Panc1 (cell line): ENCODE data around the gene DEPDC5. TPM values are rescaled to one million over a fixed set of nuclear protein-coding genes. Genes with fewer than 3 reads are reported as not detected.

Experiments
- ATAC-seq: fragments of 200-7000 bp; cut with Tn5 transposase; 2 replicates; pipeline ENCODE4 v1.9.1; 2020; ENCODE audit warnings: mild to moderate bottlenecking, moderate library complexity
- BruUV-seq: library from RNA; stranded (reverse); fragments of 400-500 nt; replicated peaks from 2 replicates; lab custom pipeline; 2021; lab: Mats Ljungman, UMichigan
- CTCF ChIA-PET: fragments of 300-600 bp; sonication (Branson Sonifier 250); formaldehyde crosslinking; loops from one replicate; lab custom pipeline; 2022; ENCODE audit warnings: antibody characterized with exemption; lab: Charles Lee
- POLR2A ChIA-PET: fragments of 300-600 bp; sonication (Branson Sonifier 250); formaldehyde crosslinking; loops from one replicate; lab custom pipeline; 2022; ENCODE audit warnings: antibody characterized with exemption; lab: Charles Lee
- DNase-seq: peaks from one replicate; pipeline ENCODE4 v3.0.0-alpha.2; 2010; ENCODE audit warnings: low read depth, low spot score
- H3K27ac ChIP-seq: 2 replicates; pipeline ENCODE4 v1.5.1; 2011; ENCODE audit warnings: mild to moderate bottlenecking, low read length, inconsistent platforms
- H3K27me3 ChIP-seq: fragments of 200-500 bp; sonication (Bioruptor generic); 2 replicates; pipeline ENCODE4 v1.6.0; 2014; ENCODE audit warnings: low read length, inconsistent platforms; ENCODE audit not compliant: control insufficient read depth, insufficient read depth
- H3K36me3 ChIP-seq: fragments of 200-500 bp; sonication (Bioruptor generic); 2 replicates; pipeline ENCODE4 v1.5.1; 2014; ENCODE audit warnings: inconsistent platforms, mild to moderate bottlenecking, low read length, moderate library complexity; ENCODE audit not compliant: control insufficient read depth, insufficient read depth
- H3K4me1 ChIP-seq: 2 replicates; pipeline ENCODE4 v1.5.1; 2011; ENCODE audit warnings: inconsistent platforms, mild to moderate bottlenecking, low read length, moderate library complexity; ENCODE audit not compliant: control insufficient read depth, insufficient read depth
- H3K4me3 ChIP-seq, 2 experiments: 2 replicates each; pipeline ENCODE4 v1.5.1; 2011 to 2012; ENCODE audit warnings: low read depth in 2 of 2, low read length in 2 of 2, mild to moderate bottlenecking in 2 of 2, inconsistent platforms in 1 of 2, moderate library complexity in 1 of 2
- H3K9me3 ChIP-seq: fragments of 200-500 bp; sonication (Bioruptor generic); 2 replicates; pipeline ENCODE4 v1.5.1; 2014; ENCODE audit warnings: low read depth, mild to moderate bottlenecking, inconsistent platforms, low read length, moderate library complexity; ENCODE audit not compliant: control insufficient read depth, insufficient read depth
- POLR2AphosphoS5 ChIP-seq: IDR thresholded peaks from 2 replicates; pipeline ENCODE4 v1.6.1; 2012; ENCODE audit warnings: mild to moderate bottlenecking, low read depth, low read length, moderate library complexity
- SIN3A ChIP-seq: IDR thresholded peaks from 2 replicates; pipeline ENCODE4 v1.6.1; 2012; ENCODE audit warnings: low read depth, mild to moderate bottlenecking, low read length, moderate library complexity, borderline replicate concordance; ENCODE audit not compliant: insufficient read depth
- TCF7L2 ChIP-seq: IDR thresholded peaks from 2 replicates; pipeline ENCODE4 v1.6.1; 2011; ENCODE audit warnings: mild to moderate bottlenecking, low read depth, low read length, inconsistent platforms
- in situ Hi-C: cut with HindIII; loops from 2 replicates; pipeline ENCODE4 v1.10.0; 2016; ENCODE audit warnings: low sequenced_read_pairs, low pct_unique_long_range_greater_than_20kb
- intact Hi-C: fragments of 100-400 bp; cut with micrococcal nuclease; formaldehyde crosslinking; loops from one replicate; pipeline ENCODE4 v1.10.0; 2022; ENCODE audit not compliant: unreplicated experiment
- total RNA-seq: library from RNA; stranded (reverse); gene quantifications from one replicate; pipeline ENCODE4 v1.2.1, GENCODE V29; 2021; ENCODE audit not compliant: unreplicated experiment
- TF ChIP-seq, protein P1 (sequence below), 2 experiments: IDR thresholded peaks; 2 replicates each; pipeline ENCODE4 v1.6.1; 2011 to 2012; ENCODE audit warnings: low read depth in 2 of 2, control low read depth in 1 of 2, low read length in 1 of 2, mild to moderate bottlenecking in 1 of 2, moderate library complexity in 1 of 2; ENCODE audit not compliant: insufficient read depth in 1 of 2
- TF ChIP-seq, protein P2 (sequence below): fragments of 450-650 bp; IDR thresholded peaks from 2 replicates; pipeline ENCODE4 v1.5.1; 2017; ENCODE audit warnings: mild to moderate bottlenecking

Gene DEPDC5
- total RNA-seq, 1 experiment from 2014 or later: 20.2 TPM

DNA sequence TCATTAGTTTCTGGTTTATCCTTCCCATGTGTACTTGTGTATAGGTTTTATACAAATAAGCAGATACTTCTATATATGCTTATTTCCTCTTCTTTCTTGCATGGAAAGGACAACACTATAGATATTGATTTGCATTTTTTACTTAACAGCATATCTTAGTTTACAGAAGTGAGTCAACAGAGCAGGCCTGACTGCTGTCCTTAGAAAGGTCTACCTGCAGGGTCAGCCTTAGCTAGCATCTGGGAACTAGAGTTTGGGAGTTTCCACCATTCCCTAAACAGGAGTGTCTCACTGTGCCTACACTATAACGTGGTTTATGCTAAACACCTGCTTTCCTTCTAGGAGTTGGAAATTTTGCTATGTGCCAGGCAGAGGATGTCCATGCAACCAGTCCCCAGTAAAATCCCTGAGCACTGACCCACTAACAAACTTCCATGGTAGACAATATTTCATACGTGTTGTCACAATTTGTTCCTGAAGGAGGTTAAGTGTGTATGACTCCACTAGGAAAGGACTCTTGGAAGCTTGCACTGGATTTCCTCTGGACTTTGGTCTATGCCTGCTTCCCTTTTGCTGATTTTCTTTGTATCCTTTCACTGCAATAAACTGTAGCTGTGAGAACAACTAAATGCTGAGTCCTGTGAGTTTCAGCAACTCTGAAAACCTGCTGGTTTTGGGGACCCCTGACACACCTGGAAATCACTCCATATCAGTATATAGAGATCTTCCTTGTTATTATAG is 21.6 kb upstream of the DEPDC5 start:
- no peak overlapping the region for H3K4me3 ChIP-seq
- ChIA-PET CTCF (no interaction called here), POLR2A (no interaction called here)
- in situ Hi-C loops: no loop called here
- DNase-seq: no peak
- H3K27me3 ChIP-seq: no peaks in the 10 kb centered on the region
- no TSS peak for BruUV-seq
- ATAC-seq: no peak
- H3K4me1 ChIP-seq: no peaks in the 10 kb centered on the region
- H3K9me3 ChIP-seq: no peaks in the 10 kb centered on the region
- no peak for TF ChIP-seq POLR2AphosphoS5
- TF ChIP-seq, protein P1, sequence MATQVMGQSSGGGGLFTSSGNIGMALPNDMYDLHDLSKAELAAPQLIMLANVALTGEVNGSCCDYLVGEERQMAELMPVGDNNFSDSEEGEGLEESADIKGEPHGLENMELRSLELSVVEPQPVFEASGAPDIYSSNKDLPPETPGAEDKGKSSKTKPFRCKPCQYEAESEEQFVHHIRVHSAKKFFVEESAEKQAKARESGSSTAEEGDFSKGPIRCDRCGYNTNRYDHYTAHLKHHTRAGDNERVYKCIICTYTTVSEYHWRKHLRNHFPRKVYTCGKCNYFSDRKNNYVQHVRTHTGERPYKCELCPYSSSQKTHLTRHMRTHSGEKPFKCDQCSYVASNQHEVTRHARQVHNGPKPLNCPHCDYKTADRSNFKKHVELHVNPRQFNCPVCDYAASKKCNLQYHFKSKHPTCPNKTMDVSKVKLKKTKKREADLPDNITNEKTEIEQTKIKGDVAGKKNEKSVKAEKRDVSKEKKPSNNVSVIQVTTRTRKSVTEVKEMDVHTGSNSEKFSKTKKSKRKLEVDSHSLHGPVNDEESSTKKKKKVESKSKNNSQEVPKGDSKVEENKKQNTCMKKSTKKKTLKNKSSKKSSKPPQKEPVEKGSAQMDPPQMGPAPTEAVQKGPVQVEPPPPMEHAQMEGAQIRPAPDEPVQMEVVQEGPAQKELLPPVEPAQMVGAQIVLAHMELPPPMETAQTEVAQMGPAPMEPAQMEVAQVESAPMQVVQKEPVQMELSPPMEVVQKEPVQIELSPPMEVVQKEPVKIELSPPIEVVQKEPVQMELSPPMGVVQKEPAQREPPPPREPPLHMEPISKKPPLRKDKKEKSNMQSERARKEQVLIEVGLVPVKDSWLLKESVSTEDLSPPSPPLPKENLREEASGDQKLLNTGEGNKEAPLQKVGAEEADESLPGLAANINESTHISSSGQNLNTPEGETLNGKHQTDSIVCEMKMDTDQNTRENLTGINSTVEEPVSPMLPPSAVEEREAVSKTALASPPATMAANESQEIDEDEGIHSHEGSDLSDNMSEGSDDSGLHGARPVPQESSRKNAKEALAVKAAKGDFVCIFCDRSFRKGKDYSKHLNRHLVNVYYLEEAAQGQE (IDR thresholded peaks at IDR 0.05; ENCODE audit: insufficient read depth in 1 of 2, low read depth in 2 of 2, low read length in 1 of 2): no peak
- no peak overlapping the region for H3K27ac ChIP-seq
- H3K36me3 ChIP-seq: no peaks in the 10 kb centered on the region
- intact Hi-C loops: no loop called here

DNA sequence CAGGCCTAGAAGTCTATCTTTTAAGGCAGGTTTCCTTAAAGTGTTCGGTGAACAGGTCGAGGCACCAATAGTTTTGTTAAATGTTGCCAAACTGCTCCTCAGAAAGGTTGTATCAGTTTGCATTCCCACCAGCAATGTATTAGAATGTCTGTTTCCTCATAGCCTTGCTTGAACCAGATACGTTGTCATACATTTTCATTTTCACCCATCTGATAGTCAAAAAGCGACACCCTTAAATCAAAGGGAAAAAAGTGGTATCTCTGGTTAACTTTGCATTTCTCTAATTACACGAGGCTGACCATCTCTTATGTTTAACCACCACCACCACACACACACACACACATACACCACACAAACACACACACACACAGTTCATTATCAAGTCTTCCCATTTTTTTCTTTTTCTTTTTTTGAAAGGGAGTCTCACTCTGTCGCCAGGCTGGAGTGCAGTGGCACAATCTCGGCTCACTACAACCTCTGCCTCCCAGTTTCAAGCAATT is 20.2 kb upstream of the DEPDC5 start:
- intact Hi-C loops: no loop called here
- no peak for TF ChIP-seq POLR2AphosphoS5
- no peak for TF ChIP-seq TCF7L2
- TF ChIP-seq, protein P1 (IDR thresholded peaks at IDR 0.05; ENCODE audit: insufficient read depth in 1 of 2, low read depth in 2 of 2, low read length in 1 of 2): no peak
- TF ChIP-seq, protein P2, sequence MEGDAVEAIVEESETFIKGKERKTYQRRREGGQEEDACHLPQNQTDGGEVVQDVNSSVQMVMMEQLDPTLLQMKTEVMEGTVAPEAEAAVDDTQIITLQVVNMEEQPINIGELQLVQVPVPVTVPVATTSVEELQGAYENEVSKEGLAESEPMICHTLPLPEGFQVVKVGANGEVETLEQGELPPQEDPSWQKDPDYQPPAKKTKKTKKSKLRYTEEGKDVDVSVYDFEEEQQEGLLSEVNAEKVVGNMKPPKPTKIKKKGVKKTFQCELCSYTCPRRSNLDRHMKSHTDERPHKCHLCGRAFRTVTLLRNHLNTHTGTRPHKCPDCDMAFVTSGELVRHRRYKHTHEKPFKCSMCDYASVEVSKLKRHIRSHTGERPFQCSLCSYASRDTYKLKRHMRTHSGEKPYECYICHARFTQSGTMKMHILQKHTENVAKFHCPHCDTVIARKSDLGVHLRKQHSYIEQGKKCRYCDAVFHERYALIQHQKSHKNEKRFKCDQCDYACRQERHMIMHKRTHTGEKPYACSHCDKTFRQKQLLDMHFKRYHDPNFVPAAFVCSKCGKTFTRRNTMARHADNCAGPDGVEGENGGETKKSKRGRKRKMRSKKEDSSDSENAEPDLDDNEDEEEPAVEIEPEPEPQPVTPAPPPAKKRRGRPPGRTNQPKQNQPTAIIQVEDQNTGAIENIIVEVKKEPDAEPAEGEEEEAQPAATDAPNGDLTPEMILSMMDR: no peak
- TF ChIP-seq SIN3A: no peak
- BruUV-seq: no TSS peak
- no peaks in the 10 kb centered on the region for H3K27me3 ChIP-seq
- H3K4me3 ChIP-seq: no peak overlapping the region
- DNase-seq: no peak
- in situ Hi-C loops: no loop called here
- ChIA-PET CTCF (no interaction called here), POLR2A (no interaction called here)
- no peaks in the 10 kb centered on the region for H3K4me1 ChIP-seq
- H3K36me3 ChIP-seq: peaks cover 1% of the 10 kb centered on the region; the same call in 1 of the 2 replicates
- H3K27ac ChIP-seq: no peak overlapping the region
- no peaks in the 10 kb centered on the region for H3K9me3 ChIP-seq
- ATAC-seq: no peak
